HCT116 (cell line): Measurements from ENCODE around the gene AXIN1. TPM values are rescaled to one million over a fixed set of nuclear protein-coding genes. Genes with fewer than 3 reads are reported as not detected.

ENCODE experiments used
- ATAC-seq: fragments of 200-7000 bp; cut with Tn5 transposase; 2 replicates; pipeline ENCODE4 v1.9.1; 2020; ENCODE audit warnings: mild to moderate bottlenecking, moderate library complexity
- BruUV-seq: library from RNA; stranded (reverse); fragments of 400-500 nt; replicated peaks from 2 replicates; lab custom pipeline; 2021; lab: Mats Ljungman, UMichigan
- CTCF ChIA-PET: fragments of 300-600 bp; sonication (Branson Sonifier 250); formaldehyde crosslinking; loops from one replicate; lab custom pipeline; 2021; ENCODE audit warnings: antibody characterized with exemption; lab: Charles Lee
- POLR2A ChIA-PET: fragments of 300-600, 350-600 bp; sonication (Branson Sonifier 250); formaldehyde crosslinking; loops from one replicate; lab custom pipeline; 2021; ENCODE audit warnings: antibody characterized with exemption; lab: Charles Lee
- RAD21 ChIA-PET, 2 experiments: fragments of 300-600 bp; sonication (Branson Sonifier 250); formaldehyde crosslinking; loops; one replicate each; lab custom pipeline; 2023; ENCODE audit warnings: low total read pairs in 2 of 2; ENCODE audit not compliant: uncharacterized antibody in 2 of 2, unreplicated experiment in 2 of 2, low non-redundant PET in 1 of 2; lab: Charles Lee
- DNase-seq: peaks from one replicate; pipeline ENCODE4 v3.0.0-alpha.2; 2010; ENCODE audit warnings: low read depth, low spot score
- H2AFZ ChIP-seq: fragments of 200-600 bp; shearing (Covaris generic), sonication (generic); 2 replicates; pipeline ENCODE4 v1.6.1; 2017; ENCODE audit warnings: low read depth, mixed run types, mixed read lengths, antibody characterized with exemption, low read length; ENCODE audit not compliant: poor library complexity, severe bottlenecking
- H3K27ac ChIP-seq: 2 replicates; pipeline ENCODE4 v1.5.1; 2012; ENCODE audit warnings: low read depth, low read length
- H3K27me3 ChIP-seq: fragments of 200-600 bp; sonication (generic); 2 replicates; pipeline ENCODE4 v1.6.1; 2016; ENCODE audit warnings: mixed run types, low read length, mixed read lengths; ENCODE audit not compliant: insufficient read depth
- H3K36me3 ChIP-seq, 2 experiments: fragments of 200-500 bp in 1 of 2; fragments of 200-600 bp in 1 of 2; sonication (Bioruptor generic) in 1 of 2; sonication (generic) in 1 of 2; 2 replicates each; pipeline versions ENCODE4 v1.5.1 to v1.6.1; 2014 to 2016; ENCODE audit warnings: low read length in 2 of 2, inconsistent platforms in 1 of 2, mixed read lengths in 1 of 2, mixed run types in 1 of 2; ENCODE audit not compliant: insufficient read depth in 2 of 2, control insufficient read depth in 1 of 2
- H3K4me1 ChIP-seq, 2 experiments: fragments of 200-600 bp in 1 of 2; sonication (generic) in 1 of 2; 2 replicates each; pipeline versions ENCODE4 v1.5.1 to v1.6.1; 2012 to 2017; ENCODE audit warnings: low read length in 2 of 2, inconsistent platforms in 1 of 2, mild to moderate bottlenecking in 1 of 2, mixed read lengths in 1 of 2, mixed run types in 1 of 2, moderate library complexity in 1 of 2; ENCODE audit not compliant: insufficient read depth in 2 of 2, control insufficient read depth in 1 of 2
- H3K4me2 ChIP-seq: fragments of 200-600 bp; sonication (generic); 2 replicates; pipeline ENCODE4 v1.6.1; 2017; ENCODE audit warnings: mixed run types, low read length, mixed read lengths
- H3K4me3 ChIP-seq, 2 experiments: fragments of 200-600 bp in 1 of 2; sonication (generic) in 1 of 2; replicated peaks in 1 of 2; 2 replicates each; pipeline ENCODE4 v1.5.1; 2011 to 2016; ENCODE audit warnings: low read length in 2 of 2, control low read depth in 1 of 2, low read depth in 1 of 2, mild to moderate bottlenecking in 1 of 2, mixed read lengths in 1 of 2, mixed run types in 1 of 2
- H3K79me2 ChIP-seq: fragments of 200-600 bp; sonication (generic); 2 replicates; pipeline ENCODE4 v1.6.1; 2017; ENCODE audit warnings: mild to moderate bottlenecking, mixed run types, low read length, moderate library complexity, mixed read lengths; ENCODE audit not compliant: insufficient read depth
- H3K9ac ChIP-seq: fragments of 200-600 bp; sonication (generic); 2 replicates; pipeline ENCODE4 v1.6.1; 2016; ENCODE audit warnings: low read length, mixed read lengths
- H3K9me2 ChIP-seq: fragments of 200-600 bp; sonication (generic), shearing (Covaris generic); 2 replicates; pipeline ENCODE4 v1.6.1; 2017; ENCODE audit warnings: mixed run types, mild to moderate bottlenecking, moderate library complexity; ENCODE audit not compliant: insufficient read depth
- H3K9me3 ChIP-seq, 2 experiments: fragments of 200-500 bp in 1 of 2; fragments of 200-600 bp in 1 of 2; sonication (Bioruptor generic) in 1 of 2; sonication (generic) in 1 of 2; 2 replicates each; pipeline ENCODE4 v1.6.1; 2014 to 2017; ENCODE audit warnings: low read length in 2 of 2, mixed read lengths in 2 of 2, inconsistent platforms in 1 of 2, low read depth in 1 of 2, mild to moderate bottlenecking in 1 of 2, mixed run types in 1 of 2, moderate library complexity in 1 of 2; ENCODE audit not compliant: control insufficient read depth in 1 of 2, insufficient read depth in 1 of 2
- H4K20me1 ChIP-seq: fragments of 200-600 bp; sonication (generic), shearing (Covaris generic); 2 replicates; pipeline ENCODE4 v1.6.1; 2017; ENCODE audit warnings: mixed run types, mild to moderate bottlenecking, moderate library complexity; ENCODE audit not compliant: insufficient read depth
- CBX3 ChIP-seq: IDR thresholded peaks from 2 replicates; pipeline ENCODE4 v1.6.1; 2012; ENCODE audit warnings: low read depth
- CEBPB ChIP-seq: IDR thresholded peaks from 2 replicates; pipeline ENCODE4 v1.6.1; 2012; ENCODE audit warnings: low read depth
- EGR1 ChIP-seq: IDR thresholded peaks from 2 replicates; pipeline ENCODE4 v1.6.1; 2012; ENCODE audit warnings: low read depth
- EZH2phosphoT487 ChIP-seq: fragments of 200-600 bp; IDR thresholded peaks from 2 replicates; pipeline ENCODE4 v1.6.1; 2018; ENCODE audit warnings: antibody characterized with exemption, borderline replicate concordance
- YY1 ChIP-seq: IDR thresholded peaks from 2 replicates; pipeline ENCODE4 v1.6.1; 2011; ENCODE audit warnings: low read length, low read depth, moderate library complexity, mild to moderate bottlenecking; ENCODE audit not compliant: insufficient replicate concordance; ENCODE audit errors: extremely low read depth
- ZBTB33 ChIP-seq: IDR thresholded peaks from 2 replicates; pipeline ENCODE4 v1.6.1; 2011; ENCODE audit warnings: mild to moderate bottlenecking, low read length, moderate library complexity; ENCODE audit not compliant: insufficient replicate concordance; ENCODE audit errors: extremely low read depth
- intact Hi-C: fragments of 100-400 bp; cut with micrococcal nuclease; formaldehyde crosslinking; loops from 2 replicates; pipeline ENCODE4 v1.10.0; 2022
- total RNA-seq: library from RNA; stranded (reverse); gene quantifications from one replicate; pipeline ENCODE4 v1.2.1, GENCODE V29; 2021; ENCODE audit not compliant: unreplicated experiment

AXIN1 gene
- total RNA-seq, 1 experiment from 2014 or later, result 20.2 TPM

DNA sequence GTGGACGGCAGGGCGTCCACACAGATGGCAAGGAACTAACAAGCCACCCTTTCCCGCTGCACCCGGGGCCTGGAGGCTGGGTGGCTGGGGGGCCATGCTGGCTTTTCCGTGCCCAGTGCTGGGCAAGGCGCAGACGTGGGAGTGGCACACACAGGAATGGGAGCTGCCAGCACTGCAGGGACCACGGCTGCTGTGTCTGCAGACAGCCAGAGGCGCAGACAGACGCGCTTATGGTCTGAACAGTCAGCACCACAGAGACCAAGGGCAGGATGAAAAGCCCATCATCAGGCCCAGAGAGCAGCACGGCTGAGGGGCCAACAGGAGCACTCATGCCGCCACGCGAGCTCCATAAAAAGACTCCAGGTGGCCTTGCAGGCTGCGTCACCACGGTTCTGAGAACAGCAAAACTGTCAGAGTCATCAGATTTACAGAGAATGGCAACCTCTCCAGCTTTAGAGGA lies 45.6 kb downstream of the AXIN1 start:
- intact Hi-C loops, result no loop called here
- ATAC-seq, result no peak
- CTCF ChIA-PET, result no interaction called here
- Histone ChIP-seq H3K9me3 (no peaks in the 10 kb centered on the region), H4K20me1 (no peaks in the 10 kb centered on the region), H3K4me3 (no peak overlapping the region), H3K79me2 (no peaks in the 10 kb centered on the region), H3K27ac (no peak overlapping the region), H3K27me3 (no peaks in the 10 kb centered on the region)
- BruUV-seq, result no TSS peak
- no peak for TF ChIP-seq YY1
- no peak for TF ChIP-seq ZBTB33
- TF ChIP-seq CEBPB, result no peak
- no peak for TF ChIP-seq EZH2phosphoT487
- TF ChIP-seq CBX3, result no peak
- TF ChIP-seq, all 23 proteins: peak for 0
- Histone ChIP-seq H3K9ac (no peak overlapping the region), H3K36me3 (no peaks in the 10 kb centered on the region; a peak in 1 of 4 replicates), H3K9me2 (no peaks in the 10 kb centered on the region), H3K4me1 (no peaks in the 10 kb centered on the region), H2AFZ (no peak overlapping the region), H3K4me2 (no peak overlapping the region)
- ChIA-PET RAD21 (no interaction called here), POLR2A (no interaction called here)
- no peak for DNase-seq

DNA sequence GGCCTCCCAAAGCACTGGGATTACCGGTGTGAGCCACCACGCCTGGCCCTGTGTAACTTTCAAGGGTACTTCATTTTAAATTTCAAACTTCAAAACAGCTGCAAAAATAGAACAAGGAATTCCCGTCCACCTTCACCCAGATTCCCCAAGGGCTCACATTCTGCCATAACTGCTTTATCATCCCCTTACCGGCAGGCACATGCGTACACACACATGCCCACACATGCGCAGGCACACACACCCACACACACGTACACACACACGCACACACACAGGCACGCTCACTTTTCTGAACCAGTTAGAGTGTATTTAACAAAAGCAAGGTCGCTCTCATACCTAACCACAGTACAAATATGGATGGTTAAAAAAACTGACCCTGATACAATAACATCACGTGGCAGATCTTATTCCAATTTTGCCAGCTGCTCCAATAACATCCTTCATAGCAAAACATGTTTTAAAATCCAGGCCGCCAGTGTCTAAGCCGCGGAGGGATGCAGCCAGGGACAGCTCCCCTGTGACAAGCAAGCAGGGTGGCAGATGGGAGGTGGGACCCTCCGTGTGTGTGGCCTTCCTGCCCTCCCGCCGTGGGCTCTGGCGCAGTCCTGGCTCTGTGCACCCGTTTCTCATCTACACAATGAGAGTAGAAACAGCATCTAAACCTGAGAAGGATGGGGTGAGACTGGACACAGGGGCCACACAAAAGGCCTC lies 46.5 kb downstream of the AXIN1 start:
- CTCF ChIA-PET, result no interaction called here

More for the DNA sequence above, 46.5 kb downstream of the AXIN1 start:
- Histone ChIP-seq H2AFZ (no peak overlapping the region), H3K9ac (no peak overlapping the region), H3K9me2 (no peaks in the 10 kb centered on the region), H3K4me2 (no peak overlapping the region), H3K79me2 (no peaks in the 10 kb centered on the region), H3K27ac (no peak overlapping the region), H3K9me3 (no peaks in the 10 kb centered on the region), H4K20me1 (no peaks in the 10 kb centered on the region), H3K36me3 (no peaks in the 10 kb centered on the region; a peak in 1 of 4 replicates), H3K27me3 (no peaks in the 10 kb centered on the region), H3K4me3 (no peak overlapping the region), H3K4me1 (no peaks in the 10 kb centered on the region)
- RAD21 ChIA-PET, result no interaction called here
- no TSS peak for BruUV-seq
- DNase-seq (no peak), ATAC-seq (no peak)
- intact Hi-C loops, result no loop called here
- no peak for TF ChIP-seq EGR1
- POLR2A ChIA-PET, result no interaction called here
